Loucy (cell line): ENCODE data around the gene ATAT1.

Source experiments
- H2AFZ ChIP-seq: fragments of 200-600 bp; sonication (generic); 2 replicates; pipeline ENCODE4 v1.6.0; 2016; ENCODE audit warnings: antibody characterized with exemption, mild to moderate bottlenecking, low read length, moderate library complexity
- H3F3A ChIP-seq: fragments of 200-600 bp; 2 replicates; pipeline ENCODE4 v1.6.0; 2016; ENCODE audit warnings: antibody characterized with exemption, low read depth, mild to moderate bottlenecking
- H3K27me3 ChIP-seq: fragments of 200-600 bp; sonication (generic); 2 replicates; pipeline ENCODE4 v1.6.1; 2014; ENCODE audit warnings: low read length, mild to moderate bottlenecking; ENCODE audit not compliant: insufficient read depth, poor library complexity, severe bottlenecking
- H3K36me3 ChIP-seq: fragments of 200-600 bp; sonication (generic); 2 replicates; pipeline ENCODE4 v1.6.1; 2016; ENCODE audit warnings: low read length; ENCODE audit not compliant: insufficient read depth
- H3K4me1 ChIP-seq: fragments of 200-600 bp; sonication (generic); 2 replicates; pipeline ENCODE4 v1.5.1; 2014; ENCODE audit warnings: low read length, mild to moderate bottlenecking; ENCODE audit not compliant: insufficient read depth, poor library complexity, severe bottlenecking
- H3K4me2 ChIP-seq: fragments of 200-600 bp; sonication (generic); 2 replicates; pipeline ENCODE4 v1.6.0; 2014; ENCODE audit warnings: antibody characterized with exemption, low read length, low read depth, mild to moderate bottlenecking; ENCODE audit not compliant: poor library complexity, severe bottlenecking
- H3K4me3 ChIP-seq: fragments of 200-600 bp; sonication (generic); 2 replicates; pipeline ENCODE4 v1.5.1; 2014; ENCODE audit warnings: low read length, mild to moderate bottlenecking, mixed read lengths; ENCODE audit not compliant: poor library complexity, severe bottlenecking
- H3K79me2 ChIP-seq: fragments of 200-600 bp; sonication (generic); 2 replicates; pipeline ENCODE4 v1.6.1; 2014; ENCODE audit warnings: low read length; ENCODE audit not compliant: insufficient read depth
- H3K9ac ChIP-seq: fragments of 200-600 bp; sonication (generic); 2 replicates; pipeline ENCODE4 v1.6.0; 2014; ENCODE audit warnings: mild to moderate bottlenecking, low read depth, low read length, moderate library complexity; ENCODE audit not compliant: poor library complexity, severe bottlenecking
- H3K9me2 ChIP-seq: fragments of 200-600 bp; sonication (generic); replicated peaks from 2 replicates; pipeline ENCODE4 v1.6.1; 2016; ENCODE audit warnings: low read depth, low read length, mixed read lengths
- H3K9me3 ChIP-seq: fragments of 200-600 bp; sonication (generic); 2 replicates; pipeline ENCODE4 v1.6.1; 2014; ENCODE audit warnings: mild to moderate bottlenecking, antibody characterized with exemption, low read length, low read depth; ENCODE audit not compliant: insufficient read depth
- H4K20me1 ChIP-seq: fragments of 200-600 bp; sonication (generic); 2 replicates; pipeline ENCODE4 v1.6.0; 2014; ENCODE audit warnings: antibody characterized with exemption, low read length, mild to moderate bottlenecking; ENCODE audit not compliant: insufficient read depth, poor library complexity, severe bottlenecking
- CTCF ChIP-seq: fragments of 200-600 bp; sonication (generic); conservative IDR thresholded peaks from 2 replicates; pipeline ENCODE4 v1.5.1; 2014; ENCODE audit warnings: mild to moderate bottlenecking, antibody characterized with exemption, low read length
- EZH2phosphoT487 ChIP-seq: fragments of 200-600 bp; IDR thresholded peaks from 2 replicates; pipeline ENCODE4 v1.6.1; 2018; ENCODE audit warnings: antibody characterized with exemption, mild to moderate bottlenecking, moderate library complexity, borderline replicate concordance

ATAT1 gene

GRCh38 chr6:30670760-30671527, 44.3 kb downstream of the ATAT1 start:
- Histone ChIP-seq H3K4me1 (peaks cover 5% of the 10 kb centered on the region), H3K9me2 (no peaks in the 10 kb centered on the region), H3K36me3 (peaks cover 7% of the 10 kb centered on the region; the same call in 1 of the 2 replicates), H3K79me2 (peaks cover 20% of the 10 kb centered on the region), H3F3A (peaks cover 5% of the 10 kb centered on the region; the same call in 1 of the 2 replicates), H3K4me3 (no peak overlapping the region), H3K9me3 (no peaks in the 10 kb centered on the region), H4K20me1 (peaks cover 12% of the 10 kb centered on the region), H2AFZ (no peak overlapping the region), H3K27me3 (no peaks in the 10 kb centered on the region), H3K4me2 (peak overlapping the region; percentile 96), H3K9ac (peak overlapping the region; percentile 92)
- TF ChIP-seq EZH2phosphoT487 (no peak), CTCF (peak; percentile 46; the same call in 1 of the 2 replicates)

GRCh38 chr6:30672445-30673253, 46.0 kb downstream of the ATAT1 start, which contains the start of gene DHX16:
Gene DHX16, minus strand, starts transcription at chr6:30673006. Its CDS starts 165 bp downstream, at chr6:30672841.
- H3K9ac ChIP-seq, result peak within 1 kb of the TSS; percentile 92

More at GRCh38 chr6:30672445-30673253, 46.0 kb downstream of the ATAT1 start, which contains the start of gene DHX16:
- Histone ChIP-seq H3K9me2 (no peaks in the 10 kb centered on the region), H3K4me2 (peak within 1 kb of the TSS; percentile 96), H3K9me3 (no peaks in the 10 kb centered on the region), H3K27me3 (no peaks in the 10 kb centered on the region), H2AFZ (peak within 1 kb of the TSS; percentile 76), H4K20me1 (peaks cover 27% of the 10 kb centered on the region), H3K36me3 (peaks cover 24% of the 10 kb centered on the region; the same call in 1 of the 2 replicates), H3K4me3 (peak within 1 kb of the TSS; percentile 77), H3F3A (peaks cover 10% of the 10 kb centered on the region; the same call in 1 of the 2 replicates), H3K79me2 (peaks cover 33% of the 10 kb centered on the region), H3K4me1 (peaks cover 5% of the 10 kb centered on the region)
- peak; percentile 92 for TF ChIP-seq CTCF
- TF ChIP-seq EZH2phosphoT487, result no peak
